Stomach (tissue), 4 donors: ENCODE results near the gene PDE6A.

Experiments used
- EP300 ChIP-seq: sonication (generic); formaldehyde crosslinking; IDR thresholded peaks from one replicate; pipeline ENCODE4 v1.6.1; 2017; ENCODE audit warnings: antibody characterized with exemption
- POLR2A ChIP-seq, 4 donors: fragments of 450-650 bp; IDR thresholded peaks; one replicate each; pipeline ENCODE4 v1.6.1; 2016; ENCODE audit warnings: antibody characterized with exemption in 4 of 4, control low read depth in 2 of 4, mild to moderate bottlenecking in 1 of 4, moderate library complexity in 1 of 4

DNA sequence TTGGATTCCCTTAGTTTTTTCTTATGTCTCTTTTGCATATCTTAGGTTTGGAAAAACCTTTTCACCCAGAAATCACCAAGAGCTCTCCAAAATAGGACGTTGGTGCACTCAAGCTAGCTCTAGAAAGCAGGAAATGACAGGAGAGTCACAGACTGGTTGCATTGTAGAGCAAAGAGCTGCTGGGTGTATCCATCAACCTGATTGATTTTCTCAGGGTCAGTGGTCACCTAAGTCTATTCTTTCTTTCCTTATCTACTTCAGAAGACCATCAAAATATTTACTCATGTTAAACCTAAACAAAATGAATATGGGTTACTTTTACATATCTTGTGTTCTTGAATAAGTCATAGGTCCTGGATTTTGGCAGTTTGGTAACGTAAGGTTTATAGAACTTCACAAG, 30.8 kb upstream of the PDE6A start:
- no peak for TF ChIP-seq POLR2A (IDR thresholded peaks at IDR 0.05)
- no peak for TF ChIP-seq EP300
